ENCODE measurements around the gene TEX101.

The TEX101 gene

GRCh38 chr19:43406297-43406696, 8.4 kb upstream of the TEX101 start:
- H3K9me3 Mint-ChIP-seq: peaks cover 49% of the 10 kb centered on the region
- DNase-seq: no peak
- no peaks in the 10 kb centered on the region for H3K4me1 Mint-ChIP-seq
- TF ChIP-seq CTCF (IDR thresholded peaks at IDR 0.05): no peak
- no peaks in the 10 kb centered on the region for H3K27me3 Mint-ChIP-seq (ENCODE audit: low read depth, poor library complexity)
- H3K36me3 Mint-ChIP-seq (ENCODE audit: low read depth): no peaks in the 10 kb centered on the region
- no peak overlapping the region for H3K4me3 Mint-ChIP-seq
- H3K27ac Mint-ChIP-seq: no peak overlapping the region

- Mint-ChIP-seq H3K4me1 (no peaks in the 10 kb centered on the region), H3K9me3 (peaks cover 56% of the 10 kb centered on the region), H3K36me3 (ENCODE audit: low read depth) (no peaks in the 10 kb centered on the region), H3K27me3 (ENCODE audit: low read depth, poor library complexity) (no peaks in the 10 kb centered on the region), H3K27ac (no peak overlapping the region), H3K4me3 (no peak overlapping the region)
- DNase-seq: no peak
- no peak for TF ChIP-seq CTCF (IDR thresholded peaks at IDR 0.05)
These were observed 7.2 kb upstream of the TEX101 start for GRCh38 chr19:43407416-43408005.

- DNase-seq: no peak
- H3K27me3 Mint-ChIP-seq (ENCODE audit: low read depth, poor library complexity): no peaks in the 10 kb centered on the region
- peaks cover 59% of the 10 kb centered on the region for H3K9me3 Mint-ChIP-seq
- H3K27ac Mint-ChIP-seq: no peak overlapping the region
- no peaks in the 10 kb centered on the region for H3K36me3 Mint-ChIP-seq (ENCODE audit: low read depth)
- H3K4me3 Mint-ChIP-seq: no peak overlapping the region
- TF ChIP-seq CTCF (IDR thresholded peaks at IDR 0.05): no peak
- H3K4me1 Mint-ChIP-seq: no peaks in the 10 kb centered on the region
These were observed 6.6 kb upstream of the TEX101 start for GRCh38 chr19:43408043-43408442.

- Mint-ChIP-seq H3K27ac (no peak overlapping the region), H3K4me3 (no peak overlapping the region), H3K27me3 (ENCODE audit: low read depth, poor library complexity) (no peaks in the 10 kb centered on the region), H3K36me3 (ENCODE audit: low read depth) (no peaks in the 10 kb centered on the region), H3K9me3 (peaks cover 71% of the 10 kb centered on the region), H3K4me1 (no peaks in the 10 kb centered on the region)
- no peak for DNase-seq
- TF ChIP-seq CTCF (IDR thresholded peaks at IDR 0.05): no peak
These were observed 5.3 kb upstream of the TEX101 start for GRCh38 chr19:43409415-43409814.

- TF ChIP-seq CTCF (IDR thresholded peaks at IDR 0.05): no peak
- Mint-ChIP-seq H3K4me3 (no peak overlapping the region), H3K27ac (no peak overlapping the region), H3K9me3 (peaks cover 77% of the 10 kb centered on the region), H3K36me3 (ENCODE audit: low read depth) (no peaks in the 10 kb centered on the region), H3K4me1 (no peaks in the 10 kb centered on the region), H3K27me3 (ENCODE audit: low read depth, poor library complexity) (no peaks in the 10 kb centered on the region)
- no peak for DNase-seq
These were observed 2.2 kb upstream of the TEX101 start for GRCh38 chr19:43412441-43412840.

- Mint-ChIP-seq H3K27me3 (ENCODE audit: low read depth, poor library complexity) (peaks cover 5% of the 10 kb centered on the region), H3K27ac (peak overlapping the region; percentile 4), H3K4me1 (no peaks in the 10 kb centered on the region), H3K4me3 (no peak overlapping the region), H3K36me3 (ENCODE audit: low read depth) (no peaks in the 10 kb centered on the region), H3K9me3 (peaks cover 74% of the 10 kb centered on the region)
- TF ChIP-seq CTCF (IDR thresholded peaks at IDR 0.05): no peak
- DNase-seq: no peak
These were observed 2.4 kb downstream of the TEX101 start for GRCh38 chr19:43416951-43417623.
